Natural killer cell treated with Interleukin-12 subunit alpha and Interleukin-12 subunit beta and Interleukin-15 and Interleukin-18, amount 100 ng/mL, for 72 hours (primary cell): ENCODE data around the gene SYT3. TPM values are rescaled to one million over a fixed set of nuclear protein-coding genes. Genes with fewer than 3 reads are reported as not detected.
"Not testable (repeated sequence)": the region's sequence is repeated elsewhere in the genome, so short reads cannot be mapped to it uniquely, and the experiment has no call there.

Source experiments
- ATAC-seq, 2 donors: fragments of 150-1000 bp; cut with Tn5 transposase in 1 of 2; sonication (Bioruptor Pico), chemical (Tn5 transposase) in 1 of 2; 2 replicates each; pipeline ENCODE4 v1.10.0; 2021
- DNase-seq: peaks from one replicate; pipeline ENCODE4 v3.0.0; 2022; ENCODE audit warnings: low spot score
- H3K27ac Mint-ChIP-seq, 2 donors: 1 replicate in 1 of 2; 2 replicates in 1 of 2; pipeline ENCODE4 v1.8.0; 2022; ENCODE audit warnings: mixed read lengths in 2 of 2, mild to moderate bottlenecking in 1 of 2, moderate library complexity in 1 of 2
- H3K27me3 Mint-ChIP-seq, 2 donors: 1 replicate in 1 of 2; 2 replicates in 1 of 2; pipeline ENCODE4 v1.8.0; 2022; ENCODE audit warnings: mixed read lengths in 2 of 2
- H3K36me3 Mint-ChIP-seq: one replicate; pipeline ENCODE4 v1.8.0; 2022; ENCODE audit warnings: mixed read lengths
- H3K4me1 Mint-ChIP-seq, 2 donors: 1 replicate in 1 of 2; 2 replicates in 1 of 2; pipeline ENCODE4 v1.8.0; 2022; ENCODE audit warnings: low read depth in 2 of 2, mixed read lengths in 2 of 2, mild to moderate bottlenecking in 1 of 2
- H3K4me3 Mint-ChIP-seq: one replicate; pipeline ENCODE4 v1.8.0; 2022; ENCODE audit warnings: mixed read lengths
- H3K9me3 Mint-ChIP-seq: 2 replicates; pipeline ENCODE4 v1.8.0; 2022; ENCODE audit warnings: mixed read lengths
- total RNA-seq, 2 donors: library from RNA; stranded (reverse); gene quantifications; one replicate each; pipeline ENCODE4 v1.2.3, GENCODE V29; 2022

Gene SYT3
- total RNA-seq, 2 donors from 2014 or later, result not detected

- ATAC-seq, H3K36me3 Mint-ChIP-seq, H3K4me3 Mint-ChIP-seq: not testable (repeated sequence)
Measured at GRCh38 chr19:50581795-50582660, 57.7 kb downstream of the SYT3 start.

GRCh38 chr19:50580970-50581634 is 58.6 kb downstream of the SYT3 start:
- ATAC-seq (no peak), DNase-seq (no peak)
- no peaks in the 10 kb centered on the region for H3K9me3 Mint-ChIP-seq
- H3K27ac Mint-ChIP-seq, result no peak overlapping the region
- H3K4me3 Mint-ChIP-seq, result no peak overlapping the region
- peaks cover 11 to 13% of the 10 kb centered on the region in 2 donors for H3K27me3 Mint-ChIP-seq
- no peaks in the 10 kb centered on the region for H3K4me1 Mint-ChIP-seq
- H3K36me3 Mint-ChIP-seq, result no peaks in the 10 kb centered on the region

More at GRCh38 chr19:50581795-50582660, 57.7 kb downstream of the SYT3 start:
- H3K27me3 Mint-ChIP-seq, result peaks cover 12 to 15% of the 10 kb centered on the region in 2 donors
- H3K27ac Mint-ChIP-seq, DNase-seq, H3K9me3 Mint-ChIP-seq, H3K4me1 Mint-ChIP-seq: not testable (repeated sequence)

GRCh38 chr19:50580240-50580639 is 59.4 kb downstream of the SYT3 start:
- Mint-ChIP-seq H3K4me1 (no peaks in the 10 kb centered on the region), H3K9me3 (no peaks in the 10 kb centered on the region), H3K4me3 (no peak overlapping the region), H3K27me3 (peaks cover 11 to 13% of the 10 kb centered on the region in 2 donors), H3K36me3 (no peaks in the 10 kb centered on the region), H3K27ac (no peak overlapping the region)
- ATAC-seq (no peak), DNase-seq (no peak)

- not testable (repeated sequence) for H3K27ac Mint-ChIP-seq, H3K4me1 Mint-ChIP-seq, H3K36me3 Mint-ChIP-seq, H3K4me3 Mint-ChIP-seq, ATAC-seq, H3K9me3 Mint-ChIP-seq, DNase-seq
- peaks cover 11 to 13% of the 10 kb centered on the region in 2 donors for H3K27me3 Mint-ChIP-seq
Measured at GRCh38 chr19:50576769-50577168, 62.9 kb downstream of the SYT3 start.

GRCh38 chr19:50573741-50574461 is 65.8 kb downstream of the SYT3 start:
- no peak overlapping the region for H3K27ac Mint-ChIP-seq
- no peaks in the 10 kb centered on the region for H3K36me3 Mint-ChIP-seq
- H3K27me3 Mint-ChIP-seq, result peaks cover 10 to 23% of the 10 kb centered on the region in 2 donors
- no peaks in the 10 kb centered on the region for H3K4me1 Mint-ChIP-seq
- no peak overlapping the region for H3K4me3 Mint-ChIP-seq
- DNase-seq, result no peak
- no peaks in the 10 kb centered on the region for H3K9me3 Mint-ChIP-seq
- ATAC-seq, result no peak

Other genes starting within 250 kb of the SYT3 start
- 1 to 10 TPM in 1 of 2 donors, under 1 TPM in 1; 0.38 to 4.2 TPM for gene SPIB, start 220.9 kb downstream of the SYT3 start, total RNA-seq
- under 1 TPM in 1 of 2 donors, not detected in 1; 0.50 TPM for gene MYBPC2, start 207.0 kb downstream of the SYT3 start, total RNA-seq
- gene EMC10, start 163.4 kb downstream of the SYT3 start, total RNA-seq, result 100 to 1,000 TPM in 1 of 2 donors, 10 to 100 TPM in 1; 84.1 to 106 TPM
- 1 to 10 TPM in 1 of 2 donors, not detected in 1; 1.1 TPM for gene GARIN5A, start 163.0 kb downstream of the SYT3 start, total RNA-seq
- gene JOSD2, start 128.7 kb downstream of the SYT3 start, total RNA-seq, result 10 to 100 TPM; 39.8 to 46.0 TPM
- not detected for gene ASPDH, start 126.0 kb downstream of the SYT3 start, total RNA-seq
- not detected for gene LRRC4B, start 71.4 kb downstream of the SYT3 start, total RNA-seq
- not detected for gene C19orf81, start 9.6 kb upstream of the SYT3 start, total RNA-seq
- not detected for gene SHANK1, start 79.9 kb upstream of the SYT3 start, total RNA-seq
- 1 to 10 TPM; 1.1 to 1.2 TPM for gene CLEC11A, start 83.5 kb upstream of the SYT3 start, total RNA-seq
- gene GPR32, start 130.6 kb upstream of the SYT3 start, total RNA-seq, result not detected
- not detected for gene ACP4, start 150.5 kb upstream of the SYT3 start, total RNA-seq
- gene KLK1, start 183.9 kb upstream of the SYT3 start, total RNA-seq, result not detected
- gene KLK15, start 193.7 kb upstream of the SYT3 start, total RNA-seq, result not detected
- not detected for gene KLK3, start 215.0 kb upstream of the SYT3 start, total RNA-seq
- not detected for gene KLK2, start 233.6 kb upstream of the SYT3 start, total RNA-seq